Ishikawa (cell line): ENCODE data around the gene SLC6A11.

Experiments
- CREB1 ChIP-seq: IDR thresholded peaks from 2 replicates; pipeline ENCODE4 v1.6.1; 2012; ENCODE audit warnings: low read depth
- EP300 ChIP-seq: IDR thresholded peaks from 2 replicates; pipeline ENCODE4 v1.6.1; 2012; ENCODE audit warnings: borderline replicate concordance
- FOXM1 ChIP-seq: IDR thresholded peaks from 2 replicates; pipeline ENCODE4 v1.6.1; 2012; ENCODE audit warnings: low read depth, borderline replicate concordance
- MAX ChIP-seq: IDR thresholded peaks from 2 replicates; pipeline ENCODE4 v1.6.1; 2012
- NFIC ChIP-seq: IDR thresholded peaks from 2 replicates; pipeline ENCODE4 v1.6.1; 2012
- RAD21 ChIP-seq: IDR thresholded peaks from 2 replicates; pipeline ENCODE4 v1.6.1; 2012; ENCODE audit warnings: low read depth
- REST ChIP-seq: IDR thresholded peaks from 2 replicates; pipeline ENCODE4 v1.6.1; 2012; ENCODE audit warnings: low read depth, mild to moderate bottlenecking
- TAF1 ChIP-seq: IDR thresholded peaks from 2 replicates; pipeline ENCODE4 v1.6.1; 2012; ENCODE audit warnings: low read depth, mild to moderate bottlenecking
- TEAD4 ChIP-seq: IDR thresholded peaks from 2 replicates; pipeline ENCODE4 v1.6.1; 2012
- YY1 ChIP-seq: IDR thresholded peaks from 2 replicates; pipeline ENCODE4 v1.6.1; 2012; ENCODE audit warnings: low read depth

- TF ChIP-seq REST, result no peak
- TF ChIP-seq RAD21, result no peak
- TF ChIP-seq TEAD4, result no peak
- TF ChIP-seq EP300, result no peak
- TF ChIP-seq MAX, result no peak
- no peak for TF ChIP-seq NFIC
- no peak for TF ChIP-seq TAF1
- TF ChIP-seq YY1, result no peak
- no peak for TF ChIP-seq CREB1
- TF ChIP-seq FOXM1, result no peak
These were observed 117.4 kb downstream of the SLC6A11 start for GRCh38 chr3:10933470-10933804.
